H1 (cell line): ENCODE results near the gene UPK2. TPM values are rescaled to one million over a fixed set of nuclear protein-coding genes. Genes with fewer than 3 reads are reported as not detected.

Experiments
- CTCF ChIP-seq, 3 experiments: IDR thresholded peaks; 1 replicate in 2 of 3; 2 replicates in 1 of 3; pipeline versions ENCODE4 v1.5.1 to v1.6.1; 2011; ENCODE audit warnings: low read length in 3 of 3, mild to moderate bottlenecking in 3 of 3, inconsistent platforms in 2 of 3, low read depth in 1 of 3, moderate library complexity in 1 of 3; ENCODE audit not compliant: insufficient read depth in 1 of 3; ENCODE audit errors: control extremely low read depth in 1 of 3
- FOSL1 ChIP-seq: IDR thresholded peaks from 2 replicates; pipeline ENCODE4 v1.6.1; 2011; ENCODE audit warnings: mild to moderate bottlenecking, low read depth, low read length, moderate library complexity; ENCODE audit not compliant: insufficient read depth
- SIN3A ChIP-seq, 2 experiments: IDR thresholded peaks in 1 of 2; conservative IDR thresholded peaks in 1 of 2; 2 replicates each; pipeline ENCODE4 v1.6.1; 2011 to 2012; ENCODE audit warnings: low read length in 2 of 2, improper control_type of control experiment in 1 of 2, low read depth in 1 of 2, mild to moderate bottlenecking in 1 of 2
- SUZ12 ChIP-seq: fragments of 200-600 bp; sonication (generic); IDR thresholded peaks from 2 replicates; pipeline ENCODE4 v1.6.1; 2012; ENCODE audit warnings: mild to moderate bottlenecking, inconsistent platforms, low read length, moderate library complexity, mixed read lengths
- polyA plus RNA-seq, 7 experiments: library from polyadenylated mRNA; depleted of rRNA in 3 of 7; stranded (reverse) in 5 of 7; unstranded in 2 of 7; fragments of >200 nt in 5 of 7; fragments of 200-250 nt in 2 of 7; gene quantifications; 1 replicate in 5 of 7; 2 replicates in 1 of 7; 4 replicates in 1 of 7; pipeline versions ENCODE4 v1.2.1 to v1.2.3, GENCODE V29; 2011 to 2013; ENCODE audit warnings: missing spikeins in 2 of 7, mixed read lengths in 2 of 7
- total RNA-seq: library from RNA; stranded (reverse); fragmentation: NEBNext Ultra II Directional; extraction: Animal tissue kit (Norgen Biotek cat#: 25700); gene quantifications from 2 replicates; pipeline ENCODE4 v1.2.1, GENCODE V29; 2021

The UPK2 gene
- total and polyA plus RNA-seq, 2 of the 8 experiments (the other 6 are each of a cell fraction or from before 2014, with no cell fraction given): 0.76 TPM; not detected in 1

GRCh38 chr11:118956847-118957469 is 860 bp downstream of the UPK2 start (continued):
- TF ChIP-seq CTCF (IDR thresholded peaks at IDR 0.05; ENCODE audit: control extremely low read depth in 1 of 3, insufficient read depth in 1 of 3, low read depth in 1 of 3, low read length in 3 of 3) (no peak), FOSL1 (no peak), SIN3A (conservative IDR thresholded peaks at IDR 0.05 in 1 of 2, IDR thresholded peaks at IDR 0.05 in 1 of 2; ENCODE audit: low read depth in 1 of 2, low read length in 2 of 2) (no peak), SUZ12 (no peak)
